ENCODE data around the gene SYTL1.

Gene SYTL1, protein sequence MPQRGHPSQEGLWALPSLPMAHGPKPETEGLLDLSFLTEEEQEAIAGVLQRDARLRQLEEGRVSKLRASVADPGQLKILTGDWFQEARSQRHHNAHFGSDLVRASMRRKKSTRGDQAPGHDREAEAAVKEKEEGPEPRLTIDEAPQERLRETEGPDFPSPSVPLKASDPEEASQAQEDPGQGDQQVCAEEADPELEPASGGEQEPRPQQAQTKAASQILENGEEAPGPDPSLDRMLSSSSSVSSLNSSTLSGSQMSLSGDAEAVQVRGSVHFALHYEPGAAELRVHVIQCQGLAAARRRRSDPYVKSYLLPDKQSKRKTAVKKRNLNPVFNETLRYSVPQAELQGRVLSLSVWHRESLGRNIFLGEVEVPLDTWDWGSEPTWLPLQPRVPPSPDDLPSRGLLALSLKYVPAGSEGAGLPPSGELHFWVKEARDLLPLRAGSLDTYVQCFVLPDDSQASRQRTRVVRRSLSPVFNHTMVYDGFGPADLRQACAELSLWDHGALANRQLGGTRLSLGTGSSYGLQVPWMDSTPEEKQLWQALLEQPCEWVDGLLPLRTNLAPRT

DNA sequence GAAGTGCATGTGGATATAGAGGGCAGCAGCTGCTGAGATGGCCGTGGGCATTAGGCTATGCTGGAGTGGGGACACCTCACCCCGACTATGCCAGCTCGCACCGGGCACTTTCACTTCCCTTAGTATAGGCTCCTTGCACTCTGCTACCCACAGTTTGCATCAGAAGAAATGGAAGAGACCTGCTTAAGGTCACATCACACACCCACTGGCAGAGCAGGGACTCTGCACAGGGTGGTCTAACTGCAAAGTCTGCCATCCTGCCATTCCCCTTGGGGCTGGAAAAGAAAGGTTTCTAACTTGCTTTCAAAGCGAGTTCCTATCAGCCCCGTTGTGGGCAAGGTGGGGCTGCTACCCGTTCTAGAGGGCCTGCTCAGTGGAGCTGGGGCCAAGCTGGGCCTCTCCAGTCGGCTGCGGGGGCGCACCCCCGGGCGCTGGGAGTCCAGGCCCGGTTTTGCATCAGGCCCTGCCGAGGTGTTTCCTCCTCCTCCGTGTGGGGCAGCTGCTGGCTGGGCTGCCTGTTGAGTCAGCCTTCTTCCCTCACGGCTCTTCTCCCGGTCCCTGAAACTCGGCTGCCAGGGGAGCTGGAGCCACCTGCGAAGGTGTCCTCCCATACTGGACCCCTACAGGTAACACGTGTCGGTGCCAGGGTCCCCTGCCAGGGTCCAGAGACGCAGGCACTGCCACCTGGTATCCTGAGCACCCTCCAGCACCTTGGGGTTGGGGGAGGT is at the start of gene SYTL1:
TSS of gene SYTL1 (plus strand) at position 498 of the 728 bp plus-strand sequence. CDS start 3,313 bp downstream, outside the sequence.
- DNase-seq (ENCODE audit: low read depth, low spot score): peak; percentile 85

DNA sequence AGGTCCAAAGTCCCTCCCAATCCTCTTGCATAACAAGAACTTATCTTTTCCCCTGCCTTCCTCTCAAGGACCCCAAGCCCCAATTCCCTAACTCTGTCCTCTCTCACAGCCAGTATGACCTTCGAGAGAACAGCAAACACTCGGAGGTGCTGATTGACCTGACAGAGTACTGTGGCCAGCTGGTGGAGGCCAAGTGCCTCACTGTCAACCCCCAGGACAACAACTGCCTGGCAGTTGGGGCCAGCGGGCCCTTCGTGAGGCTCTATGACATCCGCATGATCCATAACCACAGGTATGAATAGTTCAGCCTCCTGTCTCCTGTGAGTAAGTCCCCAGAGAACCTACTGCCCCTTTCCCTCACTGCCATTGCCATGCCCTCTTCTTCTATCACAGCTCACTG is 49.7 kb upstream of the SYTL1 start:
- DNase-seq (ENCODE audit: low read depth, low spot score): peak; percentile 30

DNA sequence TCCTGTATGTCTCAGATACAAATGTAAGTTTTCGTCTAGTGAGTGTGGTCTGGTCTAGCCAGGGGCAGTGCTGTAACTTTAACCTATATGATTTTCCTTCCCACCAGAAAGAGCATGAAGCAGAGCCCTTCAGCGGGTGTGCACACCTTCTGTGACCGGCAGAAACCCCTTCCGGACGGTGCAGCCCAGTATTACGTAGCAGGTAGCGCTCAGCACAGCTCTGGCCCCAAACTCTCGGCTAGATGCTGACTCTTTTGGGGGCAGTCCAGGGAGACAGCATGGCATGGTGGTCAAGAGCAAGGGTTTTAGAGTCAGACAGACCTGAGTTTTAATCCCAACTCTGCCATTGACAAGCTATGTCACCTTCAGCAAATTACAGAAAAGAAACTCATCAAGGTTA is 47.9 kb upstream of the SYTL1 start:
- DNase-seq (ENCODE audit: low read depth, low spot score): no peak

DNA sequence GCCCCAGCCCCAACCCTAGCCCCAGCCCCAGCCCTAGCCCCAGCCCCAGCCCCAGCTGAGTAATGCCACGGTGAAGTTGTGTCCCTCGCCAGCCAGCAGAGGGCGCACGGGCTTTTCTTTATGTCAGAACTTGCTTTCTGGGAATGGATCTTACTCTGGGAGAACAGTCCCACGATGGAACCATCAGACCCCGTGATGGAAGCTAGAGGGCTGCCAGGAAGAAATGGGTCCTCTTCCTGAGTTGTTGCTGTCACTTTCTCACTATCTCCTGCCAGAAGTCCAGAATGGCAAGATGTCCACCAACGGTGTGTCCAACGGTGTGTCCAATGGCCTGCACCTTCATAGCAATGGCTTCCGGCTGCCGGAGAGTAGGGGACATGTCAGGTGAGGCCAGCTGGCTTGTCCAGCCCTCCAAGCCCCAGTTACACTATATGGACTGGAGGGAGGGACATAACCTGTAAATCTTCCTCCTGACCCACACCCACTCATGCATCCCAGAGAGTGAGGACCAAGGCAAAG is 45.0 kb upstream of the SYTL1 start:
- peak; percentile 80 for DNase-seq (ENCODE audit: low read depth, low spot score)

DNA sequence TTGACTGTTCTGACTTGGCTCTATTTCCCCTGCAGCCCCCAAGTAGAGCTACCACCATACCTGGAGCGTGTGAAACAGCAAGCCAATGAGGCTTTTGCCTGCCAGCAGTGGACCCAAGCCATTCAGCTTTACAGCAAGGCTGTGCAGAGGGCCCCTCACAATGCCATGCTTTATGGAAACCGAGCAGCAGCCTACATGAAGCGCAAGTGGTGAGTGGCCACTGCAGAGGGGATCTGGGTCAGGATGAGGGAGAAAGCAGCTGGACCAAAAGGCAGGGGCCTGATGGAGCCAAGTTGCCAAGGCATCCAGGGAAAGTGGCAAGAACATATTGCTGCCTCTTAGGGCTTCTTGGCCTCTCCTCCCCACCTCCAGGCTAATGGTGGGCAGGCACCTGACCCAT is 43.9 kb upstream of the SYTL1 start:
- no peak for DNase-seq (ENCODE audit: low read depth, low spot score)

DNA sequence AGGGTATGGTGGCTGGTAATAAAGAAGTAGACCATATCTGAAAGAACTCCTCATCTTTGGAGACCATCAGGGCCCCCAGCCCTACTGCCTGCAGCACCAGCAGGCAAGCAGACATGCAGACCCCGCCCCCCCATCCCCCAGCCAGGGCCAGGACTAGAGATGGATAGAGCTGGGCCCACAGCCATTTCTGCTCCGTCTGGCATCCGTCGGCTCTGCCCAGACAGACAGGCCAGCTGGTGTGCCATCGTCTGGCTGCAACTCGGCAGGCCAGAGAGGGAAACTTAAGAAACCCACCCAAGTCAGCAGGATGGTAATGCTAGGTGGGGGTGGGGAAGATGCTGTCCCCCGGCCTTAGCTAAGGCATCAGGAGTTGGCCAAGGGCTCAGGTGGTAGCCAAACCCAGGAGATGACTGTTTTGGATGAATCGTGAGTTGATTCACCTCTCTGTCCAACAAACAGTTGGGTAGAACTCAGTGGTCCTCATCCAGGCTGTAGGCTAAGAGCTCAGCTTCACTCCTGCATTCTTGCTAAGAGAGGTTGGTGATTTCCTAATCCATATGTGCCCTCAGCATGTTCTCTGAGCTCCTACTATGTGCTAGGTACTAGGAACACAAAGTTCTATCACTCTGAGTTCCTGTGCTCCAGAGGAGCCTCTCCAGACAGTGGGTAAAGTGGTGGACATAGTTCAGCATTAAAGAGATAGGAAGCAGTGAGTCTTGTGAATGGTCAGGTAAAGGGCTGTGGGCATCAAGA is 43.0 kb upstream of the SYTL1 start:
- DNase-seq (ENCODE audit: low read depth, low spot score): no peak

DNA sequence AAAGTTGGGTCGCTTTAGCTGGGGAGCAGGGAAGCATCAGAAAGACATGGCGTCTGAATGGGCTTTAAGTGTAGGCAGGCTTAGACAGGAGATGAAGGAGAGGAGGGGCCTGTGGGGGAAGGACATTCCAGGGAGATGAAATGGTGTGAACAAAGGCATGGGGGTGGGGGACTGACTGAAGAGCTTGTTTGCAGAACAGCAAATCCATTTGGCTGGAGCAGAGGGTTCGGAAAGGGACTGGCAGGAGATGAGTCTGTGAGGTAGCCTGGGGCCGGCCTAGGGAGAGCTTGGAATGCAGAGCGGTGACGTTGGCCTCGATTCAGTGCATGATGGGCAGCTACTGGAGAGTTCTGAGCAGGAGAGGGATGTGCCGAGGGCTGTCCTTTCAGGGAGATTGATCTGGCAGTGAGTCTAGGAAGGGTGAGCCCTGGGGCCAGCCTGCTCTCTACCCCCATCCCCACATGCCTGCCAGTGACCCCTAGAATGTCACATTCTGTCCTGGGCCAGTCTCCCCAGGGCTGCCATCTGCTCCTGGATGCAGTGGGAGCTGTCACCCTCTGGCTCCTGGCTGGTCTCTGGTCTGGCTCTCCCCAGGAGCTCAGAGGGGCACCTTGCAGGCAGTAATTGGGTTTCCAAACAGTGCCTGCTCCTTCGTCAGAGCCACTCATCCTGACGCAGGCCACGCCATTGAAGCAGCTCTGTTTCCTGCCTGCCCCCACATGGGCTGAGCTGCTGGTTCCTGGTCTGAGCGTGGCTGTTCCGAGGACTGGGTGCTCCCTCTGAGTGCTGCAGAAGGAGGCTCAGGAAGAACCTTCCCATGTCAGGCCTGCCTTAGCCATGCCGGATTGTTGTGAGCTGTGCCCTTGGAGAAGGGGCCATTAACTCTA is 42.2 kb upstream of the SYTL1 start:
- DNase-seq (ENCODE audit: low read depth, low spot score): peak; percentile 97

DNA sequence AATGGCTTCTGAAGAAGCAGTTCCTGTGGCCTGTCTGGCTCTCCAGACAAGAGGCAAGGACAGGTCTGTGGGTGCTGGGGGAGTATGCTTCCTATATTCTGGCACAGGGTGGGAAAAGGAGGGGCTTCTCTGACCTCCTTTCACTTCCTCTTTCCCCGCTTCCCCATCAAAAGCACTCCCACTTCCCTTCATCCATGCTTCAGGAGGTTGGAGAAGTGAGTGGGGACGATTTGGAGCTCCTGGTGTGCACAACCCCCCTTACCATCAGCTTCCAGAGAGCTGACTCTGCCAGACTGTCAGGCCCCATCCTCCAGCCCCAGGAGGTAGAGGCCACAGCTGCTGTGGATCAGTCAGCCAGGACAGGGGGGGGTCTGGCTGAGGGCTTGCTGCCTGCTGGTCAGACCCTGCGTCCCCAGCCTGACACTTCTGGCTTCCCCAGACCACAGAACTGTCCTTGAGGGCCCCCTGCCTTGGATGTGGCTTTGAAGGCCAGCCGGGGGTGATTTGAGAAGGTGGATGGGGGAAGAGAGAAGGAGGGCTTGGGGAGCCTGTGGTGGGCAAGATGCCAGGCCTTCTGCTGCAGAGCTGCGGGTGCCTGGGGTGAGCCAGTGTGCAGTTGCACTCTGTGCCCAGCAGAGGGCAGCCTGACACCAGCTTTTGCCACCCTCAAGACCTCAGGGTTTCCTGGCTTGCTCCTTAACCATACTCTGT is 41.3 kb upstream of the SYTL1 start:
- DNase-seq (ENCODE audit: low read depth, low spot score): peak; percentile 97

DNA sequence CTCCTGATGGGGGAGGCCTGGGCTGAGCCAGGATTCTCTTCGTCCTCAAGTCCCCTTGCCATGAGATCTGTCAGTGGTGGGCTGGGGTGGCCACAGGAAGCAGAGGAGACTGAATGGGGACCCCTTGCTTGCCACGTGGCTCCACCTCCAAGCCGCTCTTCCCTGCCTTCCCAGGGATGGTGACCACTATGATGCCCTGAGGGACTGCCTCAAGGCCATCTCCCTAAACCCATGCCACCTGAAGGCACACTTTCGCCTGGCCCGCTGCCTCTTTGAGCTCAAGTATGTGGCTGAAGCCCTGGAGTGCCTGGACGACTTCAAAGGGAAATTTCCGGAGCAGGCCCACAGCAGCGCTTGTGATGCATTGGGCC is 40.8 kb upstream of the SYTL1 start:
- no peak for DNase-seq (ENCODE audit: low read depth, low spot score)

DNA sequence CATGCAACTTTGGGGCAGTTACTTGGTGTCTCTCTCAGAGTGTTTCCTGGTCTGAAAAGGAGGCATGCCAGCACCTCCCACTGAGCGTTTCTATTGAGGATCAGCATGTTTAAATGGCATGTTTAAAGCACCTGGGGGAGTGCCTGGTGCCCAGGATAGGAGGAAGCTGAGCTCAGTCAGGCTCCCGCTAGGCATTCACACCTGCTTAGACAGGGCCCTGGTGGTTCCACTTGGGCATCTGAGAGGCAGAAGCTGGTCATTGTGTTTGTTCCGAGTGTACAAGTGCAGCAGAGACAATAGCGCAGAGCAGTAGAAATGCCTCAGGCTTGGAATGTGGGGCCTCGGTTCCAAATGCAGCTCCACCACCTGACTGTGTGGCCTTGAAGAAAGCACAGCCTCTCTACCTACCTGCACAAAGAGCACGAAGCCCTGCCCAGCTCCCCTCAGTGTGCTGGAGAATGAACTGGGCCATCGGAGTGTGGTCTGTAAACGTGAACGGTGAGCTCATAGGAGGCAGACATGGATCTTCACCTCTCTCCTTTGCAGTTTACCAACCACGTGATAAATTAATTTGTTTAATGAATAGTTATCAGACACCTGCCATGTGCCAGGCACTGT is 40.1 kb upstream of the SYTL1 start:
- DNase-seq (ENCODE audit: low read depth, low spot score): no peak

DNA sequence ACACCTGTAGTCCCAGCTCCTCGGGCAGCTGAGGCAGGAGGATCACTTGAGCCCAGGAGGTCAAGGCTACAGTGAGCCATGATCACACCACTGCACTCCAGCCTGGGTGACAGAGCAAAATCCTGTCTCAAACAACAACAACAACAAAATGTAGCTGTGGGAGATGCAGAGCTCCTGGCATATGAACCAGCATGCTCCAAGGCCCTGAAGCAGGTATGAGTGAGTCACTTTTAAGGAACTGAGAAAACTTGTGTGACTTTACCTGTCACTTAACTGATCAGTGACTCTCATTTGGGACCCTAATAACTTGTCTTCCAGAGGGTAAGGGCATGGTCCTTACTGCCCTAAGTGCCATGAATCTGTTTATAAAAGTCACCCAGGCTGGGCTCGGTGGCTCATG is 39.2 kb upstream of the SYTL1 start:
- DNase-seq (ENCODE audit: low read depth, low spot score): no peak

DNA sequence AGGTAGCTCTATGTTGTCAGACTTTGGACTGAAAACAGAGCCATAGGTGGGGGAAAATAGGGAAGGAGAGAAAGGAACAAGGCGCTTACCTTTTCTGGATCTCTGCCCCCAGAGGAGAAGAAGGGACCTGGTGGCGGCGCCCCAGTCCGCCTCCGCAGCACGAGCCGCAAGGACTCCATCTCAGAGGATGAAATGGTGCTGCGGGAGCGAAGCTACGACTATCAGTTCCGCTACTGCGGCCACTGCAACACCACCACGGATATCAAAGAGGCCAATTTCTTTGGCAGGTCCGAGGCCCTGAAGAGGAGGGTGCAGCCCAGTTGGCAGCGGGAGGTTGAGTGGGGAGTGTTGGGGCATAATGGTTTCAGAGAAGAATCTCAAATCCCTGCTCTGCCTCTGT is 38.3 kb upstream of the SYTL1 start:
- no peak for DNase-seq (ENCODE audit: low read depth, low spot score)

DNA sequence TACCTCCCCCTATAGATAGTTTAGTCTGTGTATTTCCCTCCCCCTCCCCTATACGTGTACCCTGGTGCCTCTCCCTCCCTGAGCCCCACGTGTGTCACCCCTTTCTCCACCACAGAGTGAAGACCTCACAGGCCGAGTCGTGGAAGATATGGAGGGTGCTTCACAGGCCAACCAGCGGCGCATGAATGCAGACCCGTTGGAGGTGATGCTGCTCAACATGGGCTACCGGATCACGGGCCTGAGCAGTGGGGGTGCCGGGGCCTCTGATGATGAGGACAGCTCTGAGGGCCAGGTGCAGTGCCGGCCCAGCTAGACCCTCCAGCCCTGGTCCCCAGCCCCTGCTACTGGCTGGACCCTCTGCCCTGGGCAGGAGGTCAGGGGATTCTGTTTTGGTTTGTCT is 35.8 kb upstream of the SYTL1 start:
- no peak for DNase-seq (ENCODE audit: low read depth, low spot score)

DNA sequence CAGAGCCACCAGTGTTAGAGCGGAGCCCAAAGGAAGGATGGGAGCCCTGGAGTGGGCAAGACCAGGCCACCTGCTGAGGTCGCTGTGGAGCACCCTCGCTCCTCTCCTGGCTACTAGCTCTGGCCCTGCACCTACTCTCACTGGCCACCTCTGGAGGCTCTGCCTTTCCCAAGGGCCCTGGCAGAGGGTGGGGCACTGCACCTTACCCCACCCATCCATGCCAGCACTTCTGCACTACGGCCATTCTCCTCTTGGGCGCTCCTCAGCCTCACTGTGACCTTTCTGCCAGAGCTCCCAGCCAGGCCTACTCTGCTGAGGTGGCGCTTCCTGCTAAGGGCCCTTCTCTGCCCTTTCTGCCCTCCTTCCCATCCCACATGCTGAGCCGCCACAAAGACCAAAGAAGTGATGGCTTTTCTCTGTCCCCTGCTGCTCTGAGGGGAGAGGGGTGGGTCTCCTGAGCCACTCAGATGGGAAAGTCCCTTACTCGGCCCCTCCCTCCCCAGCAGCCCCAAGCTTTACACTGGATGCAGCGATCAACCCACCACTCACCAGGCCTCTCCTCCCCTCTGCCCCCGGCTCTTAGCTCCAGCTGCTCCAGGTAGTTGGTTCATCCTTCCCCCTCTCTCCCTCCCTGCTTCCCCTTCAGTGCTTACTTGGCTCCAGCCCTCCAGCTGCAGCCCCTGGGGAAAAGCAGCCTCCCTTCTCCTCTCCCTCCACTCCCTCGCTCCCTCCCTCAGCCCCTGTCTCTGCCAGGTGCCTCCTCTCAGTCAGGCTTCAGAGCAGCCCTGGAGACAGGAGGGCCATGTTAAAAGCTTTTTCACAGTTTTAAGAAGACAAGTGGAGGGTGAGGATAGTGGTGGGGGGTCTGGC is 34.7 kb upstream of the SYTL1 start:
- DNase-seq (ENCODE audit: low read depth, low spot score): no peak

DNA sequence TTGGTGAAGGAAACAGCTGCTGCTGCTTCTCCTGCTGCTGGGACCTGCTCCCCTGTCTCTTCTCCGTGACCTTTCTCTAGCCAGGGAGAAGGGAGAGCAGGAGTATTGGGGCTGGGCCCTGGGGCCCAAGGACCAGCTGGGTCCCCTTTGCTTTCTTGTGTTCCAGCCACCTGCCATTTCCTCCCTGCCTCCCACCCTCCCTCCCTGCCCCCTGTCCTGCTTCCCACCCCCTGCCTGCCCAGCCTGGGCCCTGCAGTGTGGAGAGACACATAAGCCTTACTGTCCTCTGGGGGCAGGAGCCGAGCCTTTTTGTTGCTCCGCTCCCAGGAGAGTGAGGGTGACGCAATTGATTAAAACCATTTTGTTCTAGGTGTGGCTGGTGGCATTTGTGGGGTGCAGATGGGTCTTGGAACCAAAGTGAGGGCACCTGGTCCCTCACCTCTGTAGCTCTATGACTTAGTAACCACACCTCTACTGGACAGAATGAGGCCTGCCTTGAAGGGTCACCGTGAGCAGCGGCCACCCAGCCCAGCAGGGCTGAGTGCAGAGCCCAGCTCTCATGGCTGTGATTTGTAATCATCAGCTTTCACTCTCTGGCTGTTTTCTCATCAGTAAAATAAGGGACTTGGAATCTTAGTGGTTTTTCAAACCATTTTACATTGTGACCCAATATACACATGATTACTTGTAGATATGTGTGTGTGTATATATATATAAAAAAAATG is 33.8 kb upstream of the SYTL1 start:
- no peak for DNase-seq (ENCODE audit: low read depth, low spot score)

DNA sequence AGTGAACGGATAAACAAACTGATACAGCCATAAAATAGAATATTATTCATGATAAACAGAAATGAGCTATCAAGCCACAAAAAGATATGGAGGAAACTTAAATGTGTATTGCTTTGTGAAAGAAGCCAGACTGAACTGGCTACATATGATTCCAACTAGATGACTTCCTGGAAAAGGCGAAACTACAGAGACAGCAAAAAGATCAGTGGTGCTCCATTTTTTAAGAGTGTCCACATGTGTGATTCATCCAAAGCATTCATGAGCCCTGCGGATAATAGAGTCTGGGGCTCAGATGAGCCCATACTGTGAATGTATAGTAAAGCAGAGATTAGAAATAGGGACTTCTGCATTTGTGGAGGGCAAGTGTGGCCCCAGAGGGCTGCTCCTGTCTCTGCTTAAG is 27.7 kb upstream of the SYTL1 start:
- DNase-seq (ENCODE audit: low read depth, low spot score): no peak

DNA sequence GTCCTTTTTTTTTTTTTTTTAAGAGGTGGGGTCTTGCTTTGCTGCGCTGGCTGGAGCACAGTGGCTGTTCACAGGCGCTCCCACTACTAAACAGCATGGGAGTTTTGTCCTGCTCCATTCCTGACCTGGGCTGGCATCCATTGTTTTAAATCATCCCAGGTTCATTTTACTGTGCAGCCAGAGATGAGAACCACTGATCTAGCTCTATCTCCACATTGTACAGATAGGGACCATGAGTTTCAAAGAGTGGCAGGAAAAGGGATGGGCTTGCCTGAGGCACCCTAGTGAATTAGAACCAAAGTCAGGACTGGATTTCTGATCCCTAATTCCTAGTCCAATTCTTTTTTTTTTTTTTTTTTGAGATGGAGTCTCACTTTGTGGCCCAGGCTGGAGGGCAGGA is 27.1 kb upstream of the SYTL1 start:
- no peak for DNase-seq (ENCODE audit: low read depth, low spot score)

DNA sequence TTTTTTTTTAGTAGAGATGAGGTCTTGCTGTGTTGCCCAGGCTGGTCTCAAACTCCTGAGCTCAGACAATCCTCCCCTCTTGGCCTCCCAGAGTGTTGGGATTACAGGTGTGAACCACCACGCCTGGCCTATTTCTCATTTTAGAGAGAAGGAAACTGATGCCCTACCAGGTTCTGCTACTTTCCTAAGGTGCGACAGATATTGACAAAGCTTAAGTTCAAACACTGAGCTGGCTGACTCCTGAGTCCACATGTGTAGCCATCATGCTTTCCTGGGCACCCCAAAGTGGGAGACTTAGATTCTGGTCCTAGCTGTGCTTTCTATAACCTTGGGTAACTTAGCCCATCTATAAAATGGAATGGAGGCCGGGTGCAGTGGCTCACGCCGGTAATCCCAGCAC is 25.0 kb upstream of the SYTL1 start:
- no peak for DNase-seq (ENCODE audit: low read depth, low spot score)

All from astrocyte of the hippocampus (primary cell).